Stimulated activated CD8-positive, alpha-beta memory T cell treated with anti-CD3 and anti-CD28 coated beads, Interleukin-12 subunit alpha, Interleukin-12 subunit beta, amount 100 ng/mL, for 24 hours (primary cell): Measurements from ENCODE around the gene PIP4K2A.

Experiments used
- DNase-seq: peaks from one replicate; pipeline ENCODE4 v3.0.0-alpha.2; 2020; ENCODE audit errors: extremely low read depth

The PIP4K2A gene

GRCh38 chr10:22620929-22621328 is 93.4 kb downstream of the PIP4K2A start:
- DNase-seq = no peak

DNA sequence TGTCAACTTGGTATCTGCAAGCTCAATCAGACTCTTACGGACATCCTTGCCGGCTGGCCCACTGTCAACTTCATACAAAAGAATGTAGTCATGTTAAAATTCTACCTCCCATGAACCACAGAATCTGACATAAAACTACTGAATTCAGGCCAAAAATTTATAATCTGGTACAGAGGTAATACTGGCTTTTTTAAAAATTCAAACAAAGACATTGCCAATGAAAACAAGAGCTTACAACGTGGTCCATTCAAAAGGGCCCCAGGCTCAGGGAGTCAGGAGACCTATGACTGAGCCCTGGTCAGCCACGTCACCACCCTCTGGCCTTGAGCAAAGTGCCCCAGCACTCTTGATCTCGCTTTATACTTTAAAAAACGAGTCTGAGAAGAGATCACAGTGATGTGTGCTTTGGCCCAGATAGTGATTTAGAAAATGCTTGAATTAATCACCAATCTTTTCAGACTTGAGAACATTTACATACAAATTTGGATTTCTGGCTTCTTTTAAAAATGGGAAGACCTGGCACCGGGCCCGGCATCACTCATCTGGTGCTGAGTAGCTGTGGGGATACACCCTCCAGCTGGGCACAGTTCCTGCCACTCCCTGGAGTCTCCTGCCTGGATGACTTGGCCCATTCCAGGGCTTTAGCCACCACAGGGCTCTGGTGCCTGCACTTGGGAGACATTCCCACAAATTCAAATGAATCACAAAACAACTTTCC is 94.1 kb downstream of the PIP4K2A start:
- no peak for DNase-seq

- no peak for DNase-seq
These were observed 95.3 kb downstream of the PIP4K2A start for GRCh38 chr10:22619101-22619500.

DNA sequence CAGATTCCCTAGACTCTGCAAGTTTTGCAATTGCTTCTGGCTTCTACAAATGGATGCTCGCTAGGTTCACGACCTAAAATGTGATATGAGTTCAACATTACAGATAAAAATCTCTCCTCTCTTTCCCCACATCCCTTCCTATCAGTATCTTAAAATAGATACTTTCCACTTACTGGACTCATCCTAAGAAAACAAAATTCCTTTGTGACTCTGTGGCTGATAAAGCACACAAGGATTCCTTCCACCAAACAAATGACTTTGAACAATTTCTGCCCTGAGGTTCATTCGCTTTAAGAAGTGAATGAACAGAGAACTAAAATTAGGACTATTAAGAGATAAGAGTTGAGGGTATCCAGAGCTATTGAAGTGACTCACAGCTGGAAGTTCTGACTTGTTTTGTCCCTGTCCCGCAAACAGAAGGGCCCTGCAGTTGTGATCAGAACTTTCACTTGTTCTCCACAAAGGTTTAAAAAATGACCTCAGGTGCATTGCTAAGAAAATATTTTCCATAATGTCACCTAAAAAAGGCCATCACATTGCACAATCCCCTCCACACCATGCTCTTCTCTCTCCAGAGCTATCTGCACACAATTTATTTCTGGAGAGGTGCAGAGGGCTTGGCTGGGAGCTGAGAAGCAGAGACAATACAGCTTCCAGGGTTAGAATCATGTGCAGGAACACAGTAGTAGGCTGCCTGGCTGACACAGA is 96.1 kb downstream of the PIP4K2A start:
- DNase-seq = no peak

DNA sequence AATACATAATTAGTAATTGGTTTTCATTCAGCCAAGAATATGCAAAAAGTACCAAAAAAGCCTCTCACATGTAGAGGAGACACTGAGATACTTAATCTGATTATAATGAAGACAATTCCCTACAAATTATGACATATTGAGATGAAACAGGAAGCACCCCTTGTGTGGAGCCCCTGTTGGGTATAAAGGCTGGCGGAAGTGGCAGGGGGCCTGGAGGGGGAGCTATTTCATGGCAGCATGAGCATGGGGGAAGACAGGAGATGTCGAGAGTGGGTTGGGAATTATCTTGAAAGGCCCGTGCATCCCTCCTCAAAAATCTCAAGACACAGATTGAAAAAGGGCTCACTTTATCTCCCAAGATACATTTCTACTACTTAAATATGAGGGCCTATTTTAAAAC is 96.9 kb downstream of the PIP4K2A start:
- DNase-seq = no peak

DNA sequence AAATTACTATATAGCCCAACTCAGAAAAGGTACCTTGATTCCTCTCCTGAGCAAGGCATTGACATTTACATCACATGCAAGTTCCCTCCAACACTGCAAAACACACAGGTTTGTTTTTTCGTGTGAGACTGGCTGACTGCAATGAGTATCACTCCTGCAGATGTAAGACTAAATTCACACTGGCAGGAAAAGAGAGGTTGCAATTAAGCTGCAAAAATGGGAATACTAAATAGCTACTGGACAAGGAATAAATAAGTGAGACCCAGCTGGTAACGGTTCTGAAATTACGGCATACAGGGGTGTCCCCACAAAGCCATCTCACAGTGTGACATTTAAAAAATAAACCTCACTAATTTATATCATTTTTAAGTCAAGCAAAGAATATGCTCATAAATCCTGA is 97.3 kb downstream of the PIP4K2A start:
- DNase-seq = no peak

DNA sequence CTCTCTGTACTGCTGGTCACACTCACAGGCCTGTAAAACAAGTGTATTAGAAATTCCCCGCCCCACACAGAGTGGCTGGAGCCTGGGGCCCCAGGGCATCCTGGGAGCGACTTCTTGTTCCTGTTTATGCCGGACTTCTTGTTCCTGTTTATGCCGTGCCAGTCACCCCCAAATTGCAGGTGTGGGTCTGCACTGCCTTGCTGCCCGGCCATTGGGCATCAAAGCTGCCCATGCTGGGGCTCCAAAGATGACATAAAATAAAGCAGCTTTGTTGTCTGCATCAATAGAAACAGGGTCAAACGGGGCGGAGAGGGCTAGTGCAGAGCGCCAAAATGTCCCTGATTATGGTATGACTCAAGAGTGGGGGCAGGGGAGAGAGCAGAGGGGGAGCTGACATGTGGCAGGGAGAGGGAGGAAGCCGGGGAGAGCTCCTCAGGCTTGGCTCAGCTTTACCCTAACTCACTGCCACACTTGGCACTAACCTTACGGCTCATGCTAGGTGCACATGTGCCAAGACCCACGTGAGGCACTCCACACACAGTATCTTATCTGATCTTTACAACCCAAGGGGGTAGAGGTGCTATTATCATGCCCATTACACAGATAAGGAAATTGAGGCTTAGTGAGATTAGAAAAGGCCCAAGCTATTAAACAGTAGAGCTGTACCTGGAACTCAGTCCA is 98.4 kb downstream of the PIP4K2A start:
- no peak for DNase-seq

DNA sequence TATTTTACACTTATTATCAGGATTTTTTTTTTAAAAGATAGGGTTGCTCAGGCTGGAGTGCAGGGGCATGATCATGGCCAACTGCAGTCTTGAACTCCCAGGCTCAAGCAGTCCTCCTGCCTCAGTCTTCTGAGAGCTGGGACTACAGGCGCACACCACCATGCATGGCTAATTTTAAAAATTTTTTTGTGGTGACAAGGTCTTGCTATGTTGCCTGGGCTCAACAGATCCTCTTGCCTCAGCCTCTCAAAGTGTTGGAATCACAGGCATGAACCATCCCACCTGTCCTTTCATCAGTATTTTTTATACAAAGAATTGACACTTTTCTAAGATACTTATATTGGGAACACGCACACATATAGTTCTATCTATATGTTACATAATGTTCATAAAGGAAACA is 99.3 kb downstream of the PIP4K2A start:
- no peak for DNase-seq

DNA sequence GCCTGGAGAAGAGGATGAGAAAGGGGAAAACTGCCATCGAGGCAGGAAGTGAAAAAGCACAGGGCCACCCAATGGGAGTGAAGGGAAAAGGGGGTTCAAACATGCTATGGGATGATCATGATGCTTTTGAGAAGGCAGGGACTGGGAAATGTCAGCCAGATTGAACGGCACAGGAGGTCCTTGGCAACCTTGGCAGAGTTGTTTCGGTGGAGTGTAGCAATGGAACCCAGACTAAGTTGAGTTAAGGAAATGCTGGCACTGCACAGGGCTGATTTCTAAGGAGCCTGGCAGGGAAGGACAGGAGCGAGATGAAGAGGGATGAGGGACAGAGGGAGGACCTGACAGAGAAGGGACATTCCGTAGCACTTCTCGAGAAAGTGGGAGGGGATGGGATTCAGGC is 101.4 kb downstream of the PIP4K2A start:
- no peak for DNase-seq

DNA sequence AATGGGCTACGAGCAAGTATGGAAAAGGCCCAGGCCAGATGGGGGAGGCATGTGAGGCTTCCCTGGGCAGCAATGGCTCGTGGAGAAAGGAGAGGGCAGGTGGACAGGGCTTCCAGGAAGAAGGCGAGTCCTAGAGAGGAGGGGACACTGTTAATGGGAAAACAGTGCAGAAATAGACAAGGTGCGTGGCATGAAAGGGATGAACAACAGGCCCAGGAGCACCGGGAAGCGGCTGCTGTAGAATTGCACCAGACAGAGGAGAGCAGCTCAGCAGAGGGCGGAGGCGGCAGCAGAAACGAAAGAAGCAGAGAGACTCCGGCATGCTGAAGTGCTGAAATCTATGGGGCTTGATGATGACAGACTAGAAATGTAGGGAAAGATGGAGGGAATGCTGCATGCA is 102.1 kb downstream of the PIP4K2A start:
- DNase-seq = no peak

DNA sequence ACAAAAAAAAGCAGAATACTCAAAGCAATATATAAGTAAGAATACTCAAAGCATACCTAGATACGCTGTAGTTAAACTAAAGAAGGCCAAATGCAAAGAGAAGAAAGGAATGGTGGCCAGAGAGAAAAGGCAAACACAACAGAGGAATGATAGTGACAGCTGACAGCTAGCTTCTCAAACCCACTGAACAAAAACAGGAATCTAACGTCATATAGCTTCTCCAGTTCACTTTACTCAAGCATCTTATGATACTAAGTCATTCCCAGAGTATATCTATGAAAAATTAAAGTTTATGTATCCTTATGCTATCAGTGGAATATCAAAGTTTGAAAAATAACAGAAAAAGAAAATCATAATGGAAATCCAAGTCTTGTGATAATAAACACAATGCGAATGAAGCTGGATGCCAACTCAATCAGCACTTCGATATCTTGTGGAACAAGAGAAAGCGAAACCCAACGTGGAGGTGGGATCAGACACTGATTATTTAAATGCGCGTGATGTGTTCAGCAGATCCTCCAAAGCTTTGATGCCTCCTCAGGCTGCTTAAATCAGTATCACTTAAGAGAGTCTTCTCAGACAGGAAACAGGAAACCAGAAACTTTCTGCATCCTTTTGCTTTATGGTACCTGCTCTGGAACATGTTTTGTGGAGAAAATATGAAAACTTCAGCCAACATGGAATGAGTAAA is 102.8 kb downstream of the PIP4K2A start:
- DNase-seq = no peak

DNA sequence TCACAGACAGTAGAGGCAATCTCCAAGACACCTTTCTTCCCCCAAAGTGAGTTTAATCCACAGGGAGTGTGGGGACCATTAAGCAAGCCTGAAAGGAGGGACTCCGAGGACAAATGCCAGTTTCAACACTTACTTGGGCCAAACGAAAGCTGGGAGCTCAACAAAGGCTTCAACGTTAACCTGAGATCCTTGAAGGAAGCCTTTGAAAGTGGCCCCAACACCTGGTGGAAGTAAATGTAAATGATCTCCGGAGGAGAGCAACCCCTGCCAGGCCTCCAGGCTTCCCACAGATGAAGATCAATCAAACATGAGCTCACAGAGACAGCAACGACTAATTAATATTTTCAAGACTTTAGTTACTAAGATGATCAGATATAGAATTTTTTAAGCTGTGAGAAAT is 103.8 kb downstream of the PIP4K2A start:
- no peak for DNase-seq

GRCh38 chr10:22609719-22610465 is 104.5 kb downstream of the PIP4K2A start:
- DNase-seq = no peak

- DNase-seq = no peak
These were observed 105.1 kb downstream of the PIP4K2A start for GRCh38 chr10:22609251-22609650.

GRCh38 chr10:22607261-22607660 is 107.1 kb downstream of the PIP4K2A start:
- no peak for DNase-seq

GRCh38 chr10:22606164-22606614 is 108.2 kb downstream of the PIP4K2A start:
- no peak for DNase-seq

- DNase-seq = no peak
These were observed 109.2 kb downstream of the PIP4K2A start for GRCh38 chr10:22605168-22605567.

GRCh38 chr10:22604344-22605126 is 109.8 kb downstream of the PIP4K2A start:
- no peak for DNase-seq

GRCh38 chr10:22603581-22603980 is 110.8 kb downstream of the PIP4K2A start:
- no peak for DNase-seq

DNA sequence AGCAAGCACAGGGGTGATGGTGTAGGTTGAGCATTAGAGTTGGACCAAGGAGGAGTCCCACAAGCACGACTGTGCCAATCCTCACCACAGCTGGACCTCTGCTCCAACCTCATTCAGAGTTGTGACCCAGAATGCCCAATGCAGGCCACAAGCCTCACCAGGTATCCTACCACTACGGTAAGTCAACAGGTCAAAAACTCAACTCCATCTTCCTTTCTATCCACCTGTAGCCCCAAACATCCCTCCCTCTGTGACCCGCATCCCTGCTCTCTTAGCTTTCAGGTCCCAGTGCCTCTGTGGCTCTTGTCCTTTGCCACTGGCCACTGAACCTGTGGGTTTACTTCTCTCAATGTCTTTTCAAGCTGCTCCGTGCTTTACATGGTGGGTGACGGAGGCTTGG is 112.8 kb downstream of the PIP4K2A start:
- no peak for DNase-seq
